NCI-H526 treated with DMSO at 0.1 percent for 48 hours (cell line): Measurements from ENCODE around the gene UAP1L1.
A peak's percentile ranks its signal among the peaks of the same experiment; 100 is the strongest.
"Not testable (repeated sequence)": the region's sequence is repeated elsewhere in the genome, so short reads cannot be mapped to it uniquely, and the experiment has no call there.

Experiments used
- DNase-seq: peaks from one replicate; lab custom pipeline; 2025; lab: John Stamatoyannopoulos, UW

Gene UAP1L1

GRCh38 chr9:137056739-137057415 lies 20.4 kb upstream of the UAP1L1 start:
- DNase-seq: no peak

- DNase-seq: no peak
Measured at GRCh38 chr9:137057545-137057944, 19.8 kb upstream of the UAP1L1 start.

- DNase-seq: no peak
Measured at GRCh38 chr9:137058521-137059234, 18.6 kb upstream of the UAP1L1 start.

- no peak for DNase-seq
Measured at GRCh38 chr9:137062384-137062783, 14.9 kb upstream of the UAP1L1 start.

GRCh38 chr9:137062798-137063197 lies 14.5 kb upstream of the UAP1L1 start:
- DNase-seq: not testable (repeated sequence)

- DNase-seq: no peak
Measured at GRCh38 chr9:137063311-137064026, 13.8 kb upstream of the UAP1L1 start.

- DNase-seq: no peak
Measured at GRCh38 chr9:137064027-137064879, 13.1 kb upstream of the UAP1L1 start.

- DNase-seq: no peak
Measured at GRCh38 chr9:137064880-137065164, 12.5 kb upstream of the UAP1L1 start.

- no peak for DNase-seq
Measured at GRCh38 chr9:137065336-137065967, 11.9 kb upstream of the UAP1L1 start.

GRCh38 chr9:137066096-137066861 lies 11.0 kb upstream of the UAP1L1 start:
- DNase-seq: no peak

GRCh38 chr9:137067860-137068538 lies 9.3 kb upstream of the UAP1L1 start:
- peak; percentile 68 for DNase-seq

GRCh38 chr9:137068539-137069507 lies 8.5 kb upstream of the UAP1L1 start:
- DNase-seq: no peak

- DNase-seq: no peak
Measured at GRCh38 chr9:137069508-137070091, 7.7 kb upstream of the UAP1L1 start.

GRCh38 chr9:137070201-137070905 lies 7.0 kb upstream of the UAP1L1 start, which contains the start of gene SAPCD2:
Gene SAPCD2, minus strand, starts transcription at chr9:137070557. Its CDS starts 97 bp downstream, at chr9:137070460.
- DNase-seq: peak; percentile 80

GRCh38 chr9:137070906-137071275 lies 6.4 kb upstream of the UAP1L1 start:
- DNase-seq: peak; percentile 29

- DNase-seq: no peak
Measured at GRCh38 chr9:137071282-137071681, 6.0 kb upstream of the UAP1L1 start.

GRCh38 chr9:137073992-137074399 lies 3.3 kb upstream of the UAP1L1 start:
- DNase-seq: no peak

GRCh38 chr9:137074657-137075274 lies 2.6 kb upstream of the UAP1L1 start:
- no peak for DNase-seq
